Posterior vena cava (tissue), 2 donors: ENCODE data around the gene MINDY1. TPM values are rescaled to one million over a fixed set of nuclear protein-coding genes. Genes with fewer than 3 reads are reported as not detected.
A peak's percentile ranks its signal among the peaks of the same experiment; 100 is the strongest.

Experiments
- DNase-seq: peaks from one replicate; pipeline ENCODE4 v3.0.0-alpha.2; 2020; ENCODE audit warnings: low spot score
- intact Hi-C, 2 donors: fragments of 100-400 bp; cut with DNase I; formaldehyde crosslinking; loops; one replicate each; pipeline versions ENCODE4 v1.14.1 to v1.14.2; 2022 to 2023
- long read RNA-seq, 2 donors: library from polyadenylated mRNA; unstranded; transcript quantifications; one replicate each; pipeline ENCODE4 v2.0.0, GENCODE V29; 2020 to 2021
- total RNA-seq, 2 donors: library from RNA; stranded (reverse); fragmentation: NEBNext Ultra II Directional; extraction: Animal tissue kit (Norgen Biotek cat#: 25700); gene quantifications; one replicate each; pipeline ENCODE4 v1.2.1, GENCODE V29; 2021
- donor health status: DM: yes; HTN: yes; CAD: no.
- donor health status: DM: yes; HTN: yes; CAD: no.

MINDY1 gene, protein sequence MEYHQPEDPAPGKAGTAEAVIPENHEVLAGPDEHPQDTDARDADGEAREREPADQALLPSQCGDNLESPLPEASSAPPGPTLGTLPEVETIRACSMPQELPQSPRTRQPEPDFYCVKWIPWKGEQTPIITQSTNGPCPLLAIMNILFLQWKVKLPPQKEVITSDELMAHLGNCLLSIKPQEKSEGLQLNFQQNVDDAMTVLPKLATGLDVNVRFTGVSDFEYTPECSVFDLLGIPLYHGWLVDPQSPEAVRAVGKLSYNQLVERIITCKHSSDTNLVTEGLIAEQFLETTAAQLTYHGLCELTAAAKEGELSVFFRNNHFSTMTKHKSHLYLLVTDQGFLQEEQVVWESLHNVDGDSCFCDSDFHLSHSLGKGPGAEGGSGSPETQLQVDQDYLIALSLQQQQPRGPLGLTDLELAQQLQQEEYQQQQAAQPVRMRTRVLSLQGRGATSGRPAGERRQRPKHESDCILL
- 10 to 100 TPM; 17.3 to 17.8 TPM for total RNA-seq
- long read RNA-seq, donor 1, partial matches to known transcripts = 0 of 2 reads
- long read RNA-seq, donor 1, other reads (novel, unspliced or antisense) = 1 of 2 reads
- long read RNA-seq, donor 2, partial matches to known transcripts = 4 of 14 reads
- long read RNA-seq, donor 2, other reads (novel, unspliced or antisense) = 9 of 14 reads

- DNase-seq = peak; percentile 88
- intact Hi-C loops = no loop called here
Measured at GRCh38 chr1:151006327-151007052, at the start of gene MINDY1. Gene MINDY1 (minus strand): TSS chr1:151006902. CDS start chr1:151002617, 4,285 bp downstream.

GRCh38 chr1:151056149-151056548 is 49.4 kb upstream of the MINDY1 start:
- intact Hi-C loops = no loop called here
- no peak for DNase-seq

DNA sequence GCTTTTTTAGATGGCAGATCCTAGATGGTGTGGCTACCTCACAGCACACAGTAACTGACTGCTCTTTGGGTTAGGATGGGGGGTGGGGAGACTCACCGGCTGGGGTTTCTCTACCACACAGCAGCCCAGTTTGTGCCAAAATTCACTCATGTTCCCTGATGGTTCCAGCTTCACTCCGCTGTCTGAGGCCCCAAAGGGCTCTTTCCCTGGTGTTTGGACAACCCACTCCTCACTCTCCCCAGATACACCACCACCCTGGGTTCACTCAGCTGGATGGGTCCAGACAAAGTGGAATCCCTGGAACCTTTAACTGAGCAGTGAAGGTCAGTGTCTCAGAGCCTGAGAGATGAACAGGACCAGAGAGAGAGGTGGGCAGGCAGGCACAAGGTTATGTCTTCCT is 48.9 kb upstream of the MINDY1 start:
- no peak for DNase-seq
- intact Hi-C loops = no loop called here

DNA sequence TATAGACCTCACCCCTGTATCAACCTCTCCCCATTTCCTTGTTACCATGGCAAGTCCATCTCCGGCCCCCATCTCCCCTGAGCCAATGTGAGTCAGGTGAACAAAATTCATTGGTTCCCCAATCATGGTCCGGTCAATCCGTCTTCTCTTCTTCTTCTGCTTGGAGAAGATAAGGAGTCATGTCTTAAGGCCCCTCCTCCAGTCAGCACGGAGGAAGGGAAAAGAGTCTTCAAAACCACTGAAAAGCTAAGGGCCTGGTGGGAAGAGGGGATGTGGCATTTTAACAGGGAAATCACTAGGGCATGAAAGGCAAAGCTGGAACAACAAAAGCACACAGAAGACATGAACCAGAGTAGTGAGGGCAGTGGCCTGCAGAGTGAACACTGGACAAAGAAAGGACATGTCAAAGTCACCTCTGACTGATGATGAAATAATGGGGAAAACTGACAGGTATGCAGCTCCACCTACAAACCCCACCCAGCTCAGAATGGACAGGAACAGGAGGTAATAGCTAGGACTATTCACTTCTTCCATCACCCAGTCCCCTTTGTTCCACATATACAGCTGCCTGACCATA is 48.4 kb upstream of the MINDY1 start:
- intact Hi-C loops = no loop called here
- no peak for DNase-seq

- intact Hi-C loops = no loop called here
- no peak for DNase-seq
Measured at GRCh38 chr1:151051356-151052009, 44.8 kb upstream of the MINDY1 start.

GRCh38 chr1:151050051-151050688 is 43.5 kb upstream of the MINDY1 start:
- DNase-seq = no peak
- intact Hi-C loops = no loop called here

DNA sequence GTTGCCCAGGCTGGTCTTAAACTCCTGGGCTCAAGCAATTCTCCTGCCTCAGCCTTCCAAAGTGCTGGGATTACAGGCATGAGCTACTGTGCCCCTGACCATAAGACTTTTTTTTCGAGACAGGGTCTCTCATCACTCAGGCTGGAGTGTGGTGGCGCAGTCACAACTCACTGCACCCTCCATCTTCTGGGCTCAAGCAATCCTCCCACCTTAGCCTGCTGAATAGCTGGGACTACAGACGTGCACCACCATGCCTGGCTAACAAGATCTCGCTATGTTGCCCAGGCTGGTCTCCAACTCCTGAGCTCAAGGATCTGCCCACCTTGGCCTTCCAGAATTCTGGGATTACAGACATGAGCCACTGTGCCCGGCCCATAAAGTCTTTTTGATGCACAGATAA is 42.8 kb upstream of the MINDY1 start:
- no peak for DNase-seq
- intact Hi-C loops = no loop called here

DNA sequence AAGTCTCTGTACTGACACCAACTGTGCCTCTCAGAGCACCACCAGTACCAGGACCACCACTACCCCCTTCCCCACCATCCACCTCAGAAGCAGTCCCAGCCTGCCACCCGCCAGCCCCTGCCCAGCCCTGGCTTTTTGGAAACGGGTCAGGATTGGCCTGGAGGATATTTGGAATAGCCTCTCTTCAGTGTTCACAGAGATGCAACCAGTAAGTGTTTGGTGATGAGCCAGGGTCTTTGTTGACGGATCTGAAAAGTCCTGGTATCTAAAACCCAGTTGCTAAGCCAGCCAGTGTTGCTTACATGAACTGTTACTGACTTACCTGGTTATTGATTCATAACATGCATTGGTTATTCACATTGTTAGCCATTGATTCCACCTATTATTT is 41.9 kb upstream of the MINDY1 start:
- intact Hi-C loops = no loop called here
- DNase-seq = no peak

- intact Hi-C loops = no loop called here
- DNase-seq = peak; percentile 88
Measured at GRCh38 chr1:151047925-151048644, 41.4 kb upstream of the MINDY1 start.

- intact Hi-C loops = no loop called here
- DNase-seq = peak; percentile 87
Measured at GRCh38 chr1:151047591-151047924, 40.9 kb upstream of the MINDY1 start, which contains the start of gene C1orf56. Gene C1orf56 (plus strand): TSS chr1:151047751. CDS start chr1:151047848, 97 bp downstream.

- DNase-seq = no peak
- intact Hi-C loops = no loop called here
Measured at GRCh38 chr1:151043163-151043562, 36.5 kb upstream of the MINDY1 start.

DNA sequence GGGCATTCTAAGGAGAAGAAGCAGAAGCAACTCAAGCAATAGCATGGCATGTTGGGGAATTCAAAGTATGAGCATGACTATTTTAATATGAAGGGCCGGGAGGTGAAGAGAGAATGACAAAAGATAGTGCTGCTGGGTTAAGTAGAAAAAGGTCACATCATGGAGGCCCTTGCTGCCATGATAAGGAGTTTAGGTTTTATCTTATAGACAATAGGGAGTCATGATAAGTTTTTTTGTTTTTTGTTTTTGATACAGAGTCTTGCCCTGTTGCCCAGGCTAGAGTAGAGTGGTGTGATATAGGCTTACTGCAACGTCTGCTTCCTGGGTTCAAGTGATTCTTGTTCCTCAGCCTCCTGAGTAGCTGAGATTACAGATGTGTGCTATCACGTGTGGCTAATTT is 32.8 kb upstream of the MINDY1 start:
- intact Hi-C loops = no loop called here

DNA sequence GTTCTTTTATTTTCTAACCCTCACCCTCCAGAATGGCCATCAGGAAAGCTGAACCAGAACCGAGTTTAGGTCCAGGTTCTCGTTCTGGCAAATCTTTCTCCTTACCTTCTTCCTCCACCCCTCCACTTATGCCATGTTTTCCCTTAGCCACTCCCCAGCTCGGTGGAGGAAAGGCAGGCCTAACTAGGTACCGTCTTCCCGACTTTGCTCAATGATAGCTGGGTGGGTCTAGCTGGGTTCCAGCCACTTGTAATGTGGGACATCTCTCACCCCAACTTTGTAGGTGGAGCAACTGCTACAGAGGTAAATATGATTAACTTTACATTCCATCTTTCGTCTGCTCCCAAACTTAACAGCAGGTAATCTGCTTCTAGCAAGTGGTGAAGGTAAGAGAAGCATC is 30.3 kb upstream of the MINDY1 start:
- no peak for DNase-seq
- intact Hi-C loops = no loop called here

More for the DNA sequence above, 32.8 kb upstream of the MINDY1 start:
- DNase-seq = no peak

DNA sequence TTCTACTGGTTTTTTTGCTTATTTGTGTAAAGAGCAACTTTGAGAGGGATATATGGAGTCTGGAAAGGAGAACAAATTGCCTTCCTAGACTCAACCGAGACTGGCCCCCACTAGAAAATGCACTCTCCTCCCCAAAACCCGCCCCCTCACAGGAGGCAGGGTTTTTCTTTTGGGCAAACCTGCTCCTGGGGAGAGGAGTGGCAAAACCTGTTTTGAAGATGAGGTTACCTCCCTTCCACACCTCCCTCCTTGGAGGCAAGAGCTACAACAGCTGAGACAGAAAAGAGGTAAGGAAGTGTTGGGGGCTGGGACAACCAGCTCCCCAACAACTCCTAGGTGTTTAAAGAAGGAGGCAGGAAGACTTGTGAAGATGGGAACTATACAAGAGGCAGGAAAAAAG is 29.7 kb upstream of the MINDY1 start, which contains the start of gene BNIPL:
BNIPL (plus strand) TSS at position 231 of the 400 bp plus-strand sequence; CDS start at position 371, 140 bp downstream.
- DNase-seq = no peak
- intact Hi-C loops = no loop called here

GRCh38 chr1:151035167-151035566 is 28.5 kb upstream of the MINDY1 start:
- intact Hi-C loops = no loop called here
- no peak for DNase-seq

GRCh38 chr1:151032164-151032563 is 25.5 kb upstream of the MINDY1 start:
- intact Hi-C loops = no loop called here
- DNase-seq = no peak

DNA sequence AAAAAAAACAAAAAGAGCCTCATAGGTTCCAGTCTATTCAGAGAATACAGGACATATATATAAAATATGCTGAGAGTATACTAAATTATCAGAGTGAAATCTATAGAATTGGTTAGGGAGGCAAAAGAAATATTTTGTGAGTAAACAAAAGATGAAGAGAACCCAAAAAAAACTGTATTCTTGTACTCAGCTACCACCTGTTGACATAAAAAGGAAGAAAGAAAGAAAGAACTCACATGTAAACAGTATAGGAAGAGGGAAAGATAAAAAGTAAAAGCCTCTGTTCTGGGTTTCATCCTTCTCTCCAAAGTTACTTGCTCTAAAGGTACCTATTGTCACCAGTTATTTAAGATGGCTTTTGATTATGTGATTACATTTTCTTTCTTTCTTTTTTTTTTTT is 19.8 kb upstream of the MINDY1 start:
- intact Hi-C loops = no loop called here
- no peak for DNase-seq

GRCh38 chr1:151024540-151025146 is 17.9 kb upstream of the MINDY1 start:
- DNase-seq = peak; percentile 91
- intact Hi-C loops = loop anchor here in 1 of 2 donors (2.0 kb wide), 1 partner anchor 14 kb away; no protein-coding TSS in a partner anchor
